T1000 (cell line): Measurements from ENCODE around the gene SMG7.

Experiments used
- DNase-seq: peaks from one replicate; lab custom pipeline; 2025; ENCODE audit warnings: mixed read lengths; lab: John Stamatoyannopoulos, UW

The SMG7 gene

GRCh38 chr1:183565261-183565660 is 93.0 kb downstream of the SMG7 start:
- DNase-seq = no peak

GRCh38 chr1:183566026-183566425 is 93.7 kb downstream of the SMG7 start:
- no peak for DNase-seq

- no peak for DNase-seq
Observed at GRCh38 chr1:183567584-183567983, 95.3 kb downstream of the SMG7 start.

DNA sequence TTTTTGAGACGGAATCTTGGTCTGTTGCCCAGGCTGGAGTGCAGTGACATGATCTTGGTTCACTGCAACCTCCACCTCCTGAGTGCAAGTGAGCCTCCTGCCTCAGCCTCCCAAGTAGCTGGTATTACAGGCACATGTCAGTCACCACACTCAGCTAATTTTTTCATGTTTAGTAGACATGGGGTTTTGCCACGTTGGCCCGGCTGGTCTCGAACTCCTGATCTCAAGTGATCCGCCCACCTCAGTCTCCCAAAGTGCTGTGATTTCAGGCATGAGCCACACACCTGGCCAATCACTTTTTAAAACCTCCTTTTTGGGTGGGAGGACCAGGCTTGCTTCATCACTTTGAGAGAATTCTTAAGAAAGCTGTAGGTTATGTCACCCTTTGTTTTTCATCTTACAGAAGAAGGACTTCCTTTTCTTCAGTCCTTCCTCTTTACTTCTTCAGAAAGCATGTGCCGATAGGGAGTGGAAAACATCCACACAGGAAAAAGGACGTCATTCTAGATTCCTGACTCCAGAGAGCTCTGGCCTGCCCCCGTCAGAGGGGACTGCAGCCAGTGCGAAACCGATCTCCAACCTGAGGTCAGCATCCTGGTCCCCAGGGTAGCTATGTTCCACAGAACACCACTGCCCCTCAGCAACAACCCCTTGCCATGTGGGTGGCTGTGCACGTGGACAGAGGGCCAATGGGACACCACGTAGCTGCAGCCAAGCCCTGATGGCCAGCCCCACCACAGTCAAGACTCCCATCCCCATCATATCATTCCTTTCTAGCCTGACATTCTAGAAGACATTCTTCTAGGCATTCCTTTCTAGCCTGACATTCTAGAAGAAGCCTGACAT is 96.1 kb downstream of the SMG7 start:
- DNase-seq = no peak

GRCh38 chr1:183569141-183569540 is 96.8 kb downstream of the SMG7 start:
- no peak for DNase-seq

- DNase-seq = no peak
Observed at GRCh38 chr1:183569801-183570200, 97.5 kb downstream of the SMG7 start.

DNA sequence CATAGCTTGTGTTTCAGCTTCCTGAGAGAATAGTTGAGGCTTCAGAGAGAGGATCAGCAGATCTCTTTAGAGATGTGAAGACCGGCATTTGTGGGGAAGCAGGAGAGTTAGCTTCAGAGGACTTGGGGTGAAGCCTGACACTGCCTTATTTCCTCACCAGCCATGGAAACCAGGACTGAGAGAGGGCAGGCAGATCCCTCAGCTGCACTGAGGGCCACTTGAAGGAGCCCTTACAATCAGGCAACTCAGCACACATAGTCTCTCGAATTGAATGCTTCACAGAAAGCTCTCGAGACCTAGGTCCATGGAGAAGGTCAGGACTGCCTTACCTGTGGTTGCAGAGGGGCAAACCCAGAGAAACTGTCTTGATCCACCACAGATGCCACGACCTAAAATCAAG is 98.2 kb downstream of the SMG7 start:
- DNase-seq = no peak

- DNase-seq = no peak
Observed at GRCh38 chr1:183571678-183572268, 99.5 kb downstream of the SMG7 start.

DNA sequence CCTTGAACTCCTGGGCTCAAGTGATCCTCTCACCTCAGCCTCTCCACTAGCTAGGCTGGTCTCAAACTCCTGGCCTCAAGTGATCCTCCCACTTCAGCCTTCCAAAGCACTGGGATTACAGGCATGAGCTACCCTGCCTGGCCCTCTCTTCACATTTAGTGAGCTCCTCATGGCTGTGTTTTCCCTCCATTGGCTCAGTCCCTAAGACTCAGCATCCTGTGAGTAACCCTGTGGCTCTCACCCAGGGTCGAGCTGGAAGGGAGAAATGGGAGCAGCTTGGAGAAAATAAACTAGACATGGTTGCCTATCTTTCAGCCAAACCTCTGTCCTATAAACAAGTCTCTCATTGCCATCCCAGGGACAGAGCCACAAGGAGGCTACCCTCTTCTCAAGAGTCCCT is 100.4 kb downstream of the SMG7 start:
- DNase-seq = no peak

DNA sequence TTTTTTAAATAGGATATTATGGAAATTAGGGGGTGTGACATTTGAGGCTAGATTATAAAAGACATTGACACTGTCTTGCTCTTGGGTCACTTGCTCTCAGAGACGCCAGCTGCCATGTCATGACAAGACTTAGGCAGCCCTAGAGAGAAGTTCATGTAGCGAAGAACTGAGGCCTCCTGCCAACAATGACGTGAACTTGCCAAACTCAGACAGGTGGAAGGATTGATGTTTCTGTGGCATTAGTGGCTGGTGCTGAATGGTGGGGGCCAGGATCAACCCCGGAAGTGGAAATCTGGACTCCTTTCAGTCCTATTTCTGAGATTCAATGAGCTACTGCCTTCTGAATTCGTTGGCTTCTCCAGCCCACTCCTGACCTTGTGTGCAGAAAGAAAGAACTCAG is 103.3 kb downstream of the SMG7 start:
- no peak for DNase-seq

DNA sequence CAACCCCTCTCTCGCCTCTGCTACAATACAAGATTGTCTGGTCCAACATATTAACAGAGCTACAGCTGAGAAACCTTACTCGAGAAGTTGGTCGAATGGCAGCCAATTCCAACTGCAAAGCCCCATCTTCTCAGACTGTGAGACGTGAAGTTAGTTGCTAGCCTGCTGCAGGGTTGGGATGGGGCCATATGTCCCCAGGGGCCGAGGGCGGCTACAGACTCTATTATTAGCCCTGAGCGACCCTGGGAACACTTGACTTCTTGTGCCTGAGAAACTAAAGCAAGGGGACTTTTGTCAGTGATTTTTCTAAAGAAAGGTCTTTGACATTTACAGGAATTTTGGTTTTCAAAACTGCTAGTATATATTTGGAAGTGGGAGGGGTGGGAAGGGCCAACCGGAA is 104.2 kb downstream of the SMG7 start:
- no peak for DNase-seq

GRCh38 chr1:183577897-183578465 is 105.7 kb downstream of the SMG7 start:
- DNase-seq = no peak

GRCh38 chr1:183578856-183579255 is 106.6 kb downstream of the SMG7 start:
- no peak for DNase-seq

GRCh38 chr1:183580281-183580682 is 108.0 kb downstream of the SMG7 start:
- DNase-seq = no peak

- no peak for DNase-seq
Observed at GRCh38 chr1:183582021-183582713, 109.9 kb downstream of the SMG7 start.

DNA sequence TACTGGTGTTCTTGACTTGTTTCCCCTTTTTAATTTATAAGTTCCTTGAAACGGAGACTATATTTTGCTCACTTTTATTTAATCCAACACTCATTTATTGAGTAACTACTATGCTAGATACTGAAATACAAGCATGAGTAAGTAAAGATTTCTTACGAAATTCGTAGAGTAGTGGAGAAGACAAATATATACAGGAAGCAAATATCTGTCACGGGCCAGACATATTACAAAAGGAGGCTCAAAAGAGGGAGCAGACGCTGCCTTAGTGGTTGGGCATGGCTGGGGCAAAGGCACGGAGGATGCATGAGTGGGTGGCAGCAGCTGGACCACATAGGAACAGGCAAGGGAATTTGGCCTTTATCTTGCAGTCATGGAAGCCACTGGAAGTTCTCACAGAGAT is 111.2 kb downstream of the SMG7 start:
- DNase-seq = no peak

DNA sequence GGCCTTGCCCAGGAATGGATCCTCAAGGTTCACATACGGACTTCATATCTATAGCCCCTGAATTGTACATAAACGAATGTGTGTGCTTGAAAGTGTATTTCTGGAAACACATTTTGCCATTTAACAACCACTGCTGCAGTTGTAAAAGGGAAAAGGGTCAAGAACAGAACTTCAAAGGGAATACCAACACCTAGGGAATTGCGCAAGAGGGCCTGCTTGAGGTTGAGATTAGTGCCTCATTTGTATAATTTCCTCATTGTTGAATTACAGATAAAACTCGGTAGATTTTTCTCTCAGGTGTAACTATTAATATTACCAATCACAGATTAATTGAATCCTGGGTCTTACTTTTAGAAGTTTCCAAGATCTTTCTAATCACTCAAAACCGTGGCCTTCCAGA is 111.8 kb downstream of the SMG7 start:
- DNase-seq = no peak

DNA sequence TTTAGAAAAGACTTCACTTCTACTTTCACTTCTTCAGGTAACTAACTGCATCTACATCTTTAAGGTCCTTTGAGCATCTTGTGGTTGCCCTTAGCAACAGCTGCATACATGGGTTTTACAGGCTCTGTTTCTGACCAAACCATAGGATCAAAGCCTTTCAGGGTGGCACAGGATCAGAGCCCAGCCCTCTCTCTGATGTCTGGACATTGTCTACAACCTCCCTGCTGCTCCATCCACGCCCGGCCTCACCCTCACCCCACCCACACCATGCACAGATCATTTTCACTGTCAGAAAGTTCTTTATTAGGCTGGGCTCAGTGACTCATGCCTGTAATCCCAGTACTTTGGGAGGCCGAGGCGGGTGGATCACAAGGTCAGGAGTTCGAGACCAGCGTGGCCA is 112.7 kb downstream of the SMG7 start:
- DNase-seq = no peak

- DNase-seq = no peak
Observed at GRCh38 chr1:183586455-183586854, 114.2 kb downstream of the SMG7 start.

- DNase-seq = no peak
Observed at GRCh38 chr1:183586926-183587325, 114.6 kb downstream of the SMG7 start.

DNA sequence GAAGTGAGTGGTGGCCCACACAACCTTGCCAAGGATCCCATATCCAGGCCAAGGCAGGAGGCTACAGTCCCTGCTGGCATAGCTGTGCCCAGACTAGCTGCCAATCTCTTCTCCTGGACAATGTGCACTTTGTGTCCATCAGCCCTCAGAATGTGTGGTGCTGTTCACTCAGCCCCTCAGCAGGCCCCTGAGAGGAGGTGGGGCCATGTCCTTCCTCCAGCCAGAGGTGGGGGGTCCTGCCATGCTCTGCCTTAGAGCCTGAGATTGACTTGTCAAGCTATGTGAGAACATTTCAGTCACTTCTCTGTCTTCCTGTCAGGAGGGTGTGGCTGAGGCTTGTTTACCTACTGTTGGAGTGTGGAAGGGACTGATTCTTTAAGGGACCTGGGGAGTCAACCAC is 116.5 kb downstream of the SMG7 start:
- DNase-seq = no peak

- DNase-seq = no peak
Observed at GRCh38 chr1:183589384-183589783, 117.1 kb downstream of the SMG7 start.

- no peak for DNase-seq
Observed at GRCh38 chr1:183589874-183590243, 117.6 kb downstream of the SMG7 start.
